Activated CD4-positive, CD25-positive, alpha-beta regulatory T cell treated with anti-CD3 and anti-CD28 coated beads, Interleukin-2, amount 50 U/mL, for 72 hours (primary cell): Measurements from ENCODE around the gene KRTAP9-6.
"Not testable (repeated sequence)": the region's sequence is repeated elsewhere in the genome, so short reads cannot be mapped to it uniquely, and the experiment has no call there.

ENCODE experiments used
- DNase-seq: peaks from one replicate; pipeline ENCODE4 v3.0.0; 2021

KRTAP9-6 gene, protein sequence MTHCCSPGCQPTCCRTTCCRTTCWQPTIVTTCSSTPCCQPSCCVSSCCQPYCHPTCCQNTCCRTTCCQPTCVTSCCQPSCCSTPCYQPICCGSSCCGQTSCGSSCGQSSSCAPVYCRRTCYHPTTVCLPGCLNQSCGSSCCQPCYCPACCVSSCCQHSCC

DNA sequence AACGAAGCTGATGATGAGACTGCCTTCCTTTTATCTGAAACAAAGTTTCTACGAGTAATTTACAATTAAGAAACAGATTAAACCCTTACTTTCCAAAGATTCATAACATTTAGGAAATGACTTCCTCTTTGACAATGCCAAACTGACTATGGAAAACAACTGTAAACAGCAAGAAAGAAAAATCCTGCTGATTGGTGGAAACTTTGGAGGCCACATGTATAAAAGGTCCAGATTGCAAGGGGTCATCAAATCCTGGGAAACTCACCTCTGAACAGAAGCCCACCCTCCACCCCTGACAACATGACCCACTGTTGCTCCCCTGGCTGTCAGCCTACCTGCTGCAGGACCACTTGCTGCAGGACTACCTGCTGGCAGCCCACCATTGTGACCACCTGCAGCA is at the start of gene KRTAP9-6:
TSS of gene KRTAP9-6 (plus strand) at position 301 of the 400 bp plus-strand sequence. CDS start at position 301, 0 bp downstream.
- DNase-seq, result no peak

DNA sequence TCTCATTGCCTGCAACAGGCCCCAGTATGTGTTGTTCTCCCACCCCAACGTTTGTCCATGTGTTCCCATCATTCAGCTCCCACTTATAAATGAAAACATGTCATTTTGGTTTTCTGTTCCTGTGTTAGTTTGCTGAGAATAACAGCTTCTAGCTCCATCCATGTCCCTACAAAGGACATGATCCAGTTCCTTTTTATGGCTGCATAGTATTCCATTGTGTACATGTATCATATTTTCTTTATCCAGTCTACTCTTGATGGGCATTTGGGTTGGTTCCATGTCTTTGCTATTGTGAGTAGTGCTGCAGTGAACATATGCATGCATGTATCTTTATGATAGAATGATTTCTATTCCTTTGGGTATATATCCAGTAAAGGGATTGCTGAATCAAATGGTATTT is 49.5 kb upstream of the KRTAP9-6 start:
- DNase-seq, result no peak

DNA sequence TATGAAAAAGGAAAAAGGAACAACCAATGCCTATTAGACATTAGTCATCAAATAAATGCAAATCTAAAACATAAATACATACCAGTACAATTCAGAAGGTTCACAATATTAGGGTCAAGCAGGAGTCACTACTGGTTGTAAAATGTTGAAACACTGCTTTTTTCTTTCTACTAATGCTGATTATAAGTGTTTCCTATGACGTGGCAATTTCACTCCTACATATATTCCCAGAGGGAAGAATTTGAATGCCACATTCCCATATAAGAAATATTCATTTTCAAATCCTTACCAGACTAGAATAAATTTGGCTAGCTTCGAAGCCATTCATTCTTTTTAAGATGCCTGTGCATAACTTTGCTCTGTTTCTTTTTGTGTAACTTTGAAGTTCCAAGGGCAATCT is 41.4 kb upstream of the KRTAP9-6 start:
- no peak for DNase-seq

DNA sequence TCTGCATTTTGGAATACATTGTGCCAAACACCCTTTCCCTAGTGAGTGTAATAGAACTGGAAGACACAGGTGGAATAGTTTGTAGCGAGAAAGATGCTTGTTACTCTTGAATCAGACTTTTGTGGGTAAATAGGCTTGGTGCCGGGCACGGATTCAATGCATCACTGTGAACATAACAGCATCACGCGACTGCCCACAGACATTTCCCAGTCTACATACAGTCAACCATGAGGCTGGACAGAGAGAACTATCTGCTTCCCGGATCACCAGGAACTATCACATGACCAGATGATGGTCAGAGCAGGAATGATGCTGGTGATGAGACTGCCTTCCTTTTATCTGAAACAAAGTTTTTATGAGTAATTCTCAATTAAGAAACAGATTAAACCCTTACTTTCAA is 39.1 kb upstream of the KRTAP9-6 start:
- DNase-seq, result no peak

DNA sequence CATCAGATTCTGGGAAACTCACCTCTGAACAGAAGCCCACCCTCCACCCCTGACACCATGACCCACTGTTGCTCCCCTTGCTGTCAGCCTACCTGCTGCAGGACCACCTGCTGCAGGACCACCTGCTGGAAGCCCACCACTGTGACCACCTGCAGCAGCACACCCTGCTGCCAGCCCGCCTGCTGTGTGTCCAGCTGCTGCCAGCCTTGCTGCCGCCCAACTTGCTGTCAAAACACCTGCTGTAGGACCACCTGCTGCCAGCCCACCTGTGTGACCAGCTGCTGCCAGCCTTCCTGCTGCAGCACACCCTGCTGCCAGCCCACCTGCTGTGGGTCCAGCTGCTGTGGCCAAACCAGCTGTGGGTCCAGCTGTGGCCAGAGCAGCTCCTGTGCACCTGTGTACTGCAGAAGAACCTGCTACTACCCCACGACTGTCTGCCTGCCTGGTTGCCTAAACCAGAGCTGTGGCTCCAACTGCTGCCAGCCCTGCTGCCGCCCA is 38.5 kb upstream of the KRTAP9-6 start, which contains the start of gene KRTAP9-2:
TSS of gene KRTAP9-2 (plus strand) at position 51 of the 498 bp plus-strand sequence. CDS start at position 58, 7 bp downstream.
- not testable (repeated sequence) for DNase-seq

DNA sequence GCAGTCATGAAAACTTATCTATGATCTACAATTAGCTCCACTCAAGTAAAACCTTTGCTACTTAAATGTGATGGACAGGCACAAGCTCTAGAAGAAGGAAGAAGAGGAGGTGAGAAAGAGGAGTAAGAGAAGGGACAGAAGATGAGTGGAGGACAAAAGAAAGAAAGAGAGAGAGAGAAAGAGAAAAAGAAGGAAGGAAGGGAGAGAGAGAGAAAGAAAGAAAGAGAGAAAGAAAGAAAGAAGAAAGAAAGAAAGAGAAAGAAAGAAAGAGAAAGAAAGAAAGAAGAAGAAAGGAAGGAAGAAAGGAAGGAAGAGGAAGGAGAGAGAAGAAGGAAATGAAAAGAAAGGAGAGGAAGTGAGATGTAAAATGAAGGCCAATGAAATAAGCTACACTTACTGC is 35.1 kb upstream of the KRTAP9-6 start:
- no peak for DNase-seq

DNA sequence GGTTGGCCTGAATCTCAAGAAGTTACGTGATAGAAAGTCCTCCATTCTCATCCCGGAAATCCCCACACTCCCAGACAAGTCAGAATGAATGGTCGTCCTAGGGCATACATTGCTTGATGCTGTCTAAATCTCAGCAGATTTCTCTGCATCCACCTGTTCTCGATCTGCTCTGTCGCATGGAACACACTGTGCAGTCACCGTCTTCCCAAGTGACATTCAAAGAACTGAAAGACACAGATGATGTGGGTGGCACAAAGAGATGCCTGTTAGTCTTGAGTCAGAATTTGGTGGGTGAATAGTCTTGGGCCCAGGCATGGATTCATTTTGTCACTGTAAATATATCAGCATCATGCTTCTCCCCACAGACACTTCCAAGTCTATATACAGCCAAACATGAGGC is 33.4 kb upstream of the KRTAP9-6 start:
- no peak for DNase-seq

DNA sequence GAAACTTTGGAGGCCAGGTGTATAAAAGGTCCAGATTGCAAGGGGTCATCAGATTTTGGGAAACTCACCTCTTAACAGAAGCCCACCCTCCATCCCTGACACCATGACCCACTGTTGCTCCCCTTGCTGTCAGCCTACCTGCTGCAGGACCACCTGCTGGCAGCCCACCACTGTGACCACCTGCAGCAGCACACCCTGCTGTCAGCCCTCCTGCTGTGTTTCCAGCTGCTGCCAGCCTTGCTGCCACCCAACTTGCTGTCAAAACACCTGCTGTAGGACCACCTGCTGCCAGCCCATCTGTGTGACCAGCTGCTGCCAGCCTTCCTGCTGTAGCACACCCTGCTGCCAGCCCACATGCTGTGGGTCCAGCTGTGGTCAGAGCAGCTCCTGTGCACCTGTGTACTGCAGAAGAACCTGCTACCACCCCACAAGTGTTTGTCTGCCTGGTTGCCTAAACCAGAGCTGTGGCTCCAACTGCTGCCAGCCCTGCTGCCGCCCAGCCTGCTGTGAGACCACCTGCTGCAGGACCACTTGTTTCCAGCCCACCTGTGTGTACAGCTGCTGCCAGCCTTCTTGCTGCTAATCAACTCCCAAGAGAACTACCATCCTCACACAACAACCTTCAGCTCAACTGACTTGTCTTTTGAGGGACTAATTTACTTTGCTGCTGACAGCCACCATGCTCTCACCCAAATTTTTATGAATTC is 32.6 kb upstream of the KRTAP9-6 start, which contains the start of gene KRTAP9-3:
TSS of gene KRTAP9-3 (plus strand) at position 51 of the 707 bp plus-strand sequence. CDS start at position 104, 53 bp downstream.
- DNase-seq, result not testable (repeated sequence)

DNA sequence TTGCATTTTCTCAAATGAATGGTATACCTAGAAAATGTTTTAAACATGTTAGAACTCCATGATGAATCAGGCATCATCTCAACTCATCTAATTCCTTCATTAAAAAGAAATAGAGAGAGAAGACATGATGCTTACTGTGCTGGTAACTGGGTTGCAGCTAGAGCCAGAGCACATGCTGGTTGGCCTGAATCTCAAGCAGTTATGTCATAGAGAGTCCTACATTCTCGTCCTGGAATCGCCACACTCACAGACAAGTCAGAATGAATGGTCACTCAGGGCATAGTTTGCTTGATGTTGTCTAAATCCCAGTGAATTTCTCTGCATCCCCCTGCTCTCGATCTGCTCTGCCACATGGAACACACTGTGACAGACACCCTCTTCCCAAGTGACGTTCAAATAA is 28.1 kb upstream of the KRTAP9-6 start:
- DNase-seq, result not testable (repeated sequence)

DNA sequence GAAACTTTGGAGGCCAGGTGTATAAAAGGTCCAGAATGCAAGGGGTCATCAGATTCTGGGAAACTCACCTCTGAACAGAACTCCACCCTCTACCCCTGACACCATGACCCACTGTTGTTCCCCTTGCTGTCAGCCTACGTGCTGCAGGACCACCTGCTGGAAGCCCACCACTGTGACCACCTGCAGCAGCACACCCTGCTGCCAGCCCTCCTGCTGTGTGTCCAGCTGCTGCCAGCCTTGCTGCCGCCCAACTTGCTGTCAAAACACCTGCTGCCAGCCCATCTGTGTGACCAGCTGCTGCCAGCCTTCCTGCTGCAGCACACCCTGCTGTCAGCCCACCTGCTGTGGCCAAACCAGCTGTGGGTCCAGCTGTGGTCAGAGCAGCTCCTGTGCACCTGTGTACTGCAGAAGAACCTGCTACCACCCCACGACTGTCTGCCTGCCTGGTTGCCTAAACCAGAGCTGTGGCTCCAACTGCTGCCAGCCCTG is 27.2 kb upstream of the KRTAP9-6 start, which contains the start of gene KRTAP9-8:
TSS of gene KRTAP9-8 (plus strand) at position 51 of the 489 bp plus-strand sequence. CDS start at position 104, 53 bp downstream.
- DNase-seq, result not testable (repeated sequence)

DNA sequence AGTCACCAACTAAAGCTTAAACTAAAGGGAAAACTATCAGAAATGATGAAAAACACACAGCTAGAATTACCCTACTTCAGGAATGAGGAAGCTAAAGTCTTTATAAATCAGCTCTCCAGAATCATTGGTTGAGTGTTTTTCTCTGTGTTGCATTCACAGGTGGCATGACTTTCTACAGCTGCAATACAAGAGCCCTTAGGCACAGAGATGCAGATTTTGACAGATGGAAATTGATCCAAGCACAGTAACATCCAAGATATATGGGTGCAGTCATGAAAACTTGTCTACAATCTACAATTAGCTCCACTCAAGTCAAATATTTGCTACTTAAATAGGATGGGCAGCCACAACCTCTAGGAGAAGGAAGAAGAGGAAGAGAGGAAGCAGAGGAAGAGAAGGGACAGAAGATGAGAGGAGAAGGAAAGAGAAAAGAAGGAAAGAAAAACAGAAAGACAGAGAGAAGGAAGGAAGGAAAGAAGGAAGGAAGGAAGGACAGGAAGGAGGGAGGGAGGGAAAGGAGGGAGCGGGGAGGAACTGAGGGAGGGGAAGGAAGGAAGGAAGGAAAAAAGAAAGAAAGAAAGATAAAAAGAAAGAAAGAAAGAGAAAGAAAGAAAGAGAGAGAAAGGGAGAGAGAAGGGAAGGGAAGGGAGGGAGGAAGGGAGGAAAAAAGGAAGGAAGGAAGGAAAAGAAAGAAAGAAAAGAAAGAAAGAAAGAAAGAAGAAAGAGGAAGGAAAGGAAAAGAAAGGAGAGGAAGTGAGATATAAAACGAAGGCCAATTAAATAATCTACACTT is 18.0 kb upstream of the KRTAP9-6 start:
- not testable (repeated sequence) for DNase-seq

DNA sequence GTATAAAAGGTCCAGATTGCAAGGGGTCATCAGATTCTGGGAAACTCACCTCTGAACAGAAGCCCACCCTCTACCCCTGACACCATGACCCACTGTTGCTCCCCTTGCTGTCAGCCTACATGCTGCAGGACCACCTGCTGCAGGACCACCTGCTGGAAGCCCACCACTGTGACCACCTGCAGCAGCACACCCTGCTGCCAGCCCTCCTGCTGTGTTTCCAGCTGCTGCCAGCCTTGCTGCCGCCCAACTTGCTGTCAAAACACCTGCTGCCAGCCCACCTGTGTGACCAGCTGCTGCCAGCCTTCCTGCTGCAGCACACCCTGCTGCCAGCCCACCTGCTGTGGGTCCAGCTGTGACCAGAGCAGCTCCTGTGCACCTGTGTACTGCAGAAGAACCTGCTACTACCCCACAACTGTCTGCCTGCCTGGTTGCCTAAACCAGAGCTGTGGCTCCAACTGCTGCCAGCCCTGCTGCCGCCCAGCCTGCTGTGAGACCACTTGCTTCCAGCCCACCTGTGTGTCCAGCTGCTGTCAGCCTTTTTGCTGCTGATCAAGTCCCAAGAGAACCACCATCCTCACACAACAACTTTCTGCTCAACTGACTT is 15.4 kb upstream of the KRTAP9-6 start, which contains the start of gene KRTAP9-4:
TSS of gene KRTAP9-4 (plus strand) at position 51 of the 604 bp plus-strand sequence. CDS start at position 85, 34 bp downstream.
- not testable (repeated sequence) for DNase-seq

DNA sequence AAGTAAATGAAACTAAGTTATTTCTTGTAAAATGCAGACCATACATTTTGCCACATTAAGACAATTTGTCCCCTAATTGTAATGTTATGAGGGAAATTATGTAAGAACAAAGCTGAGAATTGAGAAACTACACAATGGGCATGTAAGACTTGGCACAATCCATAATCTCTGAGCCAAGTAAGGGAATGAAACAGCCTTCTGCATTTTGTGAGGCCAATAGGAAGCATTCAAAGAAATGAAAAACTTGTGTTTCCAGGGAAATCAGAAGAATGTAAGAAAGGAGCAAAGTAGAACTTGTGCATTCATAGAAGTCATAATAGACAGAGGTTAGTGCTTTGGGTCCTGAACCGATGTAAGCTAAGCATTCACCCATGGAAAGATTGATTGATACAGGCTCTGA is 13.9 kb upstream of the KRTAP9-6 start:
- no peak for DNase-seq

DNA sequence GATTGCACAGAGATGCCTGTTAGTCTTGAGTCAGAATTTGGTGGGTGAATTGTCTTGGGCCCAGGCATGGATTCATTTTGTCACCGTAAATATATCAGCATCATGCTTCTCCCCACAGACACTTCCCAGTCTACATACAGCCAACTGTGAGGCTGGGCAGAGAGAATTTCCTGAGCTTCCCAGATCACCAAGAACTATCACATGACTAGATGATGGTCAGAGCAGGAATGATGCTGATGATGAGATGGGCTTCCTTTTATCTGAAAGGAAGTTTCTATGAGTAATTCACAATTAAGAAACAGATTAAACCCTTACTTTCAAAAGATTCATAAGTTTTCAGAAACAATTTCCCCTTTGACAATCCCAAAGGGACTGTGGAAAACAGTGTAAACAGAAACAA is 10.3 kb upstream of the KRTAP9-6 start:
- DNase-seq, result no peak

DNA sequence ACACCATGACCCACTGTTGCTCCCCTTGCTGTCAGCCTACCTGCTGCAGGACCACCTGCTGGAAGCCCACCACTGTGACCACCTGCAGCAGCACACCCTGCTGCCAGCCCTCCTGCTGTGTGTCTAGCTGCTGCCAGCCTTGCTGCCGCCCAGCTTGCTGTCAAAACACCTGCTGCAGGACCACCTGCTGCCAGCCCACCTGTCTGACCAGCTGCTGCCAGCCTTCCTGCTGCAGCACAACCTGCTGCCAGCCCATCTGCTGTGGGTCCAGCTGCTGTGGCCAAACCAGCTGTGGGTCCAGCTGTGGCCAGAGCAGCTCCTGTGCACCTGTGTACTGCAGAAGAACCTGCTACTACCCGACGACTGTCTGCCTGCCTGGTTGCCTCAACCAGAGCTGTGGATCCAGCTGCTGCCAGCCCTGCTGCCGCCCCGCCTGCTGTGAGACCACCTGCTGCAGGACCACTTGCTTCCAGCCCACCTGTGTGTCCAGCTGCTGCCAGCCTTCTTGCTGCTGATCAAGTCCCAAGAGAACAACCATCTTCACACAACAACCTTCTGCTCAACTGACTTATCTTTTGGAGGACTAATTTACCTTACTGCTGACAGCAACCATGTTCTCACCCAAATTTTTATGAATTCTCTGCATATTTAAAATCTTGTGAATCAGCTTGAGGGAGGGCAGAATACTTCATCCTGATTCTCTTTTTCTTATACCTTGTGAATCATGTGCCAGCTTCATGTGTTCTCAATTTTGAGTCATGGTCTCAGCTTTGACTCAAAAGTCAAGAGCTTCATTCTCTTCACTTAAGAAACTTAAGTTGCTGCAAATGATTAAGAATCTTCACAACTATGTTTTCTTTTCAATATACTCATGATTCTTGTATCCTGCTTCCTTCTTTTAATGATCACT is 9.5 kb upstream of the KRTAP9-6 start, which contains the start of gene KRTAP9-9:
TSS of gene KRTAP9-9 (plus strand) at position 4 of the 910 bp plus-strand sequence.
- DNase-seq, result not testable (repeated sequence)

DNA sequence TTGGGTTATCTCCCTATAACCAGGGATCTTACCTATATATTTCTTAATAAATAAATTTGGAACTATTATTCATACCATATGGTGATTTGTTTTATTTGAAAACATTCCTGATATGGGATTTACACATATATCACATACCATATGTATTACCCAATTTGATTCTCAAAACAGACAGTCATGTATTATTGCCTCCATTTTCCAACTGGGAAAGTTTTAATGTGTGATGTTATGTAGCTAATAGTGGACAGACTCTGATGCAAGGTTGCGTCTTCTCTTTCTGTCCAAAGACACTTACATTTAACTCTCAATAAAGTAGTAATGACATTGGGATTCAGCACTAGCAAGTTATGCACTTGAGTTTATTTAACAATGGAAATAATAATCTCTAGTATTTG is 8.9 kb upstream of the KRTAP9-6 start:
- no peak for DNase-seq

DNA sequence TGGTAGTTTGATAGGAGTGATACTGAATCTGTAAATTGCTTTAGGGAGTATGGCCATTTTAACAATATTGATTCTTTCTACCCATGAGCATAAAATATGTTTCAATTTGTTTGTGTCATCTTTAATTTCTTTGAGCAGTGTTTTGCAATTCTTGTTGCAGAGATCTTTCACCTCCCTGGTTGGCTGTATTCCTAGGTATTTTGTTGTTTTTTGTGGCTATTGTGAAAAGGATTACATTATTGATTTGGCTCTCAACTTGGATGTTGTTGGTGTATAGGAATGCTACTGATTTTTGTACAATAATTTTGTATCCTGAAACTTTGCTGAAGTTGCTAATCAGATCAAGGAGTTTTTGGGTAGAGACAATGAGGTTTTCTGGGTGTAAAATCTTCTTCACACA is 6.8 kb upstream of the KRTAP9-6 start:
- no peak for DNase-seq

DNA sequence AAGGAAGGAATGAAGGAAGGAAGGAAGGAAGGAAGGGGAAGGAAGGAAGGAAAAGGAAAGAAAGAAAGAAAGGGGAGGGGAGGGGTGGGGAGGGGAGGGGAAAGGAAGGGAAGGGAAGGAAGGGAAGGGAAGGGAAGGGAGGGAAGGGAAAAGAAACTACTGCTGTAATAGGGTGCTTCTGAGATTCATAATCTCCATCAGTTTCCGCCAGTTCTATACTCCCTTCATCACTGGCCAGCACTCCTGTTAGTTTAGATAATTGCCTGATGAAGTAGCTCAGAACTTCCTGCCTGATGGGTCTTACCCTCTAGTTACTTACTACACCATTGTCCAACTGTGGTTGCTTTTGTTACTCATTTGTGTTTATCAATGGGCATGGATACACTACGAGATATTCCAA is 2.0 kb upstream of the KRTAP9-6 start:
- DNase-seq, result no peak

DNA sequence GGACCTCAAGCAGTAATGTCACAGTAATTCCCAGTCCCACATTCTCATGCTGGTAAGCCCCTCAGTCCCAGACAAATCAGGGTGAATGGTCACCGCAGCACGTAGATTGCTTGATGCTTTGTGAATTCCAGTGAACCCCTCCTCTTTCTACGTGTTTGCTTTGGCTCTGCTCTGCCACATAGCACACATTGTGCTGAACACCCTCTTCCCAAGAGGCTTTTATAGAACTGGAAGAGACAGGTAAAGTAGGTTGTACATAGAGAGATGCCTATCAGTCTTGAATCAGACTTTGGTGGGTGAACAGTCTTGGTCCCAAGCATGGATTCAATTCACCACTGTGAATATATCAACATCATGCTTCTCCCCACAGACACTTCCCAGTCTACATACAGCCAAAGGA is 579 bp upstream of the KRTAP9-6 start:
- DNase-seq, result no peak

DNA sequence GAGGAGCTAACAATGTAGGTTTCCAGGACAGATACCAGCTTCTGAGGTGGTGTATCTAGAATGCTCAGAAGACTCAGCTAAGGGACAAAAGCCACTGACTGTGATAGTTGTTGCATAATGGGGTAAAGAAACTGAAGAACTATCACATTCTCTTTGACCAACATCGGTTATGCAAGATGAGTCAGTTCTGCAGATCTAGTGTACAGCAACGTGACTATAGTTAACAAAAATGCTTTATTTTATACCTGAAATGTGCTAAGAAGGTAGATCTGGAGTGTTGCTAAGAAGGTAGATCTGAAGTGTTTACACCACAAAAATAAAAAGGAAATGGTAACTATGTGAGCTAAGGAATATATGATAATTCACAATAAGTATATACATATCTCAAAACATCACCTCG is 2.5 kb downstream of the KRTAP9-6 start:
- DNase-seq, result no peak

DNA sequence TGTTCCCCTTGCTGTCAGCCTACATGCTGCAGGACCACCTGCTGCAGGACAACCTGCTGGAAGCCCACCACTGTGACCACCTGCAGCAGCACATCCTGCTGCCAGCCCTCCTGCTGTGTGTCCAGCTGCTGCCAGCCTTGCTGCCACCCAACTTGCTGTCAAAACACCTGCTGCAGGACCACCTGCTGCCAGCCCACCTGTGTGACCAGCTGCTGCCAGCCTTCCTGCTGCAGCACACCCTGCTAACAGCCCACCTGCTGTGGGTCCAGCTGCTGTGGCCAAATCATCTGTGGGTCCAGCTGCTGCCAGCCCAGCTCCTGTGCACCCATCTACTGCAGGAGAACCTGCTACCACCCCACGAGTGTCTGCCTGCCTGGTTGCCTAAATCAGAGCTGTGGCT is 6.1 kb downstream of the KRTAP9-6 start:
- not testable (repeated sequence) for DNase-seq
